Measurements from ENCODE around the gene AFF1. TPM values are rescaled to one million over a fixed set of nuclear protein-coding genes. Genes with fewer than 3 reads are reported as not detected.

The AFF1 gene
- total and polyA plus RNA-seq, 2 of the 4 experiments (the other 2 are of a cell fraction) = 7.0 to 9.6 TPM

- Histone ChIP-seq H3K4me2 (ENCODE audit: low read depth, low read length) (no peak overlapping the region), H2BK5ac (ENCODE audit: low read depth, low read length, poor library complexity, severe bottlenecking) (no peak overlapping the region), H2BK20ac (ENCODE audit: low read depth, low read length) (no peak overlapping the region), H3K4me3 (ENCODE audit: insufficient read depth, low read depth, low read length) (no peak overlapping the region), H3K27me3 (ENCODE audit: control insufficient read depth, insufficient read depth, low read length) (no peaks in the 10 kb centered on the region), H3K23ac (ENCODE audit: low read depth, low read length) (no peak overlapping the region), H2AFZ (replicated peaks; ENCODE audit: low read length, poor library complexity) (no peak overlapping the region), H4K91ac (ENCODE audit: insufficient read depth, low read depth, low read length) (no peak overlapping the region), H3K4me1 (ENCODE audit: control insufficient read depth, insufficient read depth, low read length) (peaks cover under 1% of the 10 kb centered on the region), H3K56ac (ENCODE audit: extremely low read depth, insufficient read depth, low read length) (no peak overlapping the region), H3K4ac (ENCODE audit: low read depth, low read length) (no peak overlapping the region), H2AK9ac (replicated peaks; ENCODE audit: low read depth, low read length, poor library complexity) (no peak overlapping the region), H2BK15ac (ENCODE audit: low read depth, low read length) (no peak overlapping the region), H4K20me1 (ENCODE audit: insufficient read depth, low read length) (peaks cover 30% of the 10 kb centered on the region), H3K9me3 (ENCODE audit: control insufficient read depth, insufficient read depth, low read length) (no peaks in the 10 kb centered on the region), H3K9ac (ENCODE audit: low read depth, low read length) (no peak overlapping the region), H4K8ac (ENCODE audit: low read depth in 2 of 2, low read length in 2 of 2) (no peak overlapping the region), H3K36me3 (ENCODE audit: control insufficient read depth, insufficient read depth, low read length) (no peaks in the 10 kb centered on the region), H3K27ac (ENCODE audit: insufficient read depth, low read length) (no peak overlapping the region), H4K5ac (ENCODE audit: low read depth, low read length) (no peak overlapping the region), H2AK5ac (ENCODE audit: low read depth, low read length) (no peak overlapping the region), H3K14ac (replicated peaks; ENCODE audit: low read depth, low read length) (0 out of 2 replicates have a peak overlapping the region, but pooled peaks have one; percentile 25), H3K9me1 (ENCODE audit: insufficient read depth, low read length) (peaks cover 3% of the 10 kb centered on the region; the same call in 1 of the 2 replicates), H2BK120ac (ENCODE audit: low read depth, low read length) (no peak overlapping the region), H3K18ac (ENCODE audit: low read depth, low read length) (no peak overlapping the region), H3K79me1 (ENCODE audit: low read depth in 1 of 2, low read length in 2 of 2) (peaks cover 30 to 48% of the 10 kb centered on the region in 2 experiments)
- intact Hi-C loops (cut with micrococcal nuclease) (no loop called here), in situ Hi-C loops (cut with MboI; ENCODE audit: low sequenced_read_pairs) (no loop called here), dilution Hi-C loops (cut with HindIII; ENCODE audit: low sequenced_read_pairs, unreplicated experiment) (no loop called here)
- no TSS peak for BruUV-seq (replicated peaks)
- TF ChIP-seq BHLHE40 (IDR thresholded peaks at IDR 0.05; ENCODE audit: low read depth, low read length) (no peak), CHD1 (IDR thresholded peaks at IDR 0.05; ENCODE audit: low read depth, low read length) (no peak), MAZ (IDR thresholded peaks at IDR 0.05; ENCODE audit: borderline replicate concordance, low read depth, low read length) (no peak), SMC3 (IDR thresholded peaks at IDR 0.05; ENCODE audit: low read depth, low read length) (no peak), FOS (IDR thresholded peaks at IDR 0.05; ENCODE audit: low read depth, low read length) (no peak), MAFK (IDR thresholded peaks at IDR 0.05; ENCODE audit: low read depth, low read length) (no peak), RFX5 (IDR thresholded peaks at IDR 0.05; ENCODE audit: low read depth, low read length) (no peak), NFE2L2 (IDR thresholded peaks at IDR 0.05; ENCODE audit: low read depth, low read length) (no peak), RAD21 (IDR thresholded peaks at IDR 0.05; ENCODE audit: low read length) (no peak), USF2 (IDR thresholded peaks at IDR 0.05; ENCODE audit: low read depth, low read length) (no peak), MXI1 (IDR thresholded peaks at IDR 0.05; ENCODE audit: borderline replicate concordance, low read depth, low read length) (no peak), CEBPB (IDR thresholded peaks at IDR 0.05; ENCODE audit: low read depth, low read length) (no peak), POLR2A (IDR thresholded peaks at IDR 0.05; ENCODE audit: low read depth, low read length) (no peak), RCOR1 (IDR thresholded peaks at IDR 0.05; ENCODE audit: insufficient replicate concordance, low read length) (no peak), CTCF (conservative IDR thresholded peaks at IDR 0.05; ENCODE audit: low read depth, low read length) (no peak)
- TF ChIP-seq, protein P1, sequence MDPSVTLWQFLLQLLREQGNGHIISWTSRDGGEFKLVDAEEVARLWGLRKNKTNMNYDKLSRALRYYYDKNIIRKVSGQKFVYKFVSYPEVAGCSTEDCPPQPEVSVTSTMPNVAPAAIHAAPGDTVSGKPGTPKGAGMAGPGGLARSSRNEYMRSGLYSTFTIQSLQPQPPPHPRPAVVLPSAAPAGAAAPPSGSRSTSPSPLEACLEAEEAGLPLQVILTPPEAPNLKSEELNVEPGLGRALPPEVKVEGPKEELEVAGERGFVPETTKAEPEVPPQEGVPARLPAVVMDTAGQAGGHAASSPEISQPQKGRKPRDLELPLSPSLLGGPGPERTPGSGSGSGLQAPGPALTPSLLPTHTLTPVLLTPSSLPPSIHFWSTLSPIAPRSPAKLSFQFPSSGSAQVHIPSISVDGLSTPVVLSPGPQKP (IDR thresholded peaks at IDR 0.05; ENCODE audit: borderline replicate concordance, low read depth, low read length) = no peak
- ChIA-PET POLR2A (ENCODE audit: unreplicated experiment) (no interaction called here), CTCF (interaction anchor here (0.6 to 0.8 kb wide), 2 partner anchors 285 to 567 kb away, joined by 3 read pairs; no protein-coding TSS in a partner anchor)
- 59% methylated on average over 4 of the region's 7 CpGs; no CpG with 5 or more reads in 1 of the 2 experiments for WGBS, 2 experiments (ENCODE audit: extremely low coverage in 2 of 2, insufficient read length in 1 of 2)
- no peak for ATAC-seq (ENCODE audit: low read depth)
- no peak for DNase-seq
Measured at GRCh38 chr4:87068583-87069021, 133.8 kb downstream of the AFF1 start.

All from IMR-90 (cell line).